ENCODE measurements around the gene ATAD1.
"Not testable (repeated sequence)": the region's sequence is repeated elsewhere in the genome, so short reads cannot be mapped to it uniquely, and the experiment has no call there.

ATAD1 gene

DNA sequence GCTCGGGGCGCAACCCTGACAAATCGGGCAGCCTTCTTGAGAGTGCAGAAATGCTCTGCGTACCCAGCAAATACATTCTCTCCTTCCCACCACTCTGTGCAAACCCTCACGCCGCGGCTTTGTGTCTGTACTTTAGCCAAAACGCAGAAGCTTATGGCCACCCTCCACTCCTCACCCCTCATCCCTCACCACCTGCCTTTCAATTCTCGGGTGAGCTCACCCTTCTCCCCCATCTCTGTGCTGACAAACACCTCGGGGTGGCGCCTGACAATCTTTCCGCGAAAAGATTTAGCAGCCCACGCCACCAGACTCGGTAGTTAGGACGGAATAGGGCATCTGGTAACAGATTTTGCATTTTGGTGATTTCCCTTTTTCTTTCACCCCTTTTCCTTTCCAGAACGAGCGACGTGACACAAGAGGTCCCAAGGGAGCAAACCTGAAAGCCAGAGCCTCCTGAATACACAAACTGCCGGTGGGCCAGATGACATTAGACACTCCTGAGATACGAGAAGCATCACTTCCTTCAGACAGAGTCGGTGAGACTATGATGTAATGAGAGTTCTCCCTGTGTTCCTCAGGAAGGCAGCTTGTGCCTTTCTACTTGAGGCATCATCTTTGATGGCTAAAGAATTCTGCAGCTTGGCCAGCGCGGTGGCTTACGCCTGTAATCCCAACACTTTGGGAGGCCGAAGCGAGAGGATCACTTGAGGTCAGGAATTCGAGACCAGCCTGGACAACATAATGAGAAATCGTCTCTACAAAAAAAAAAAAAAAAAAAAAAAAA is 671 bp upstream of the ATAD1 start:
- TF ChIP-seq, protein P1, sequence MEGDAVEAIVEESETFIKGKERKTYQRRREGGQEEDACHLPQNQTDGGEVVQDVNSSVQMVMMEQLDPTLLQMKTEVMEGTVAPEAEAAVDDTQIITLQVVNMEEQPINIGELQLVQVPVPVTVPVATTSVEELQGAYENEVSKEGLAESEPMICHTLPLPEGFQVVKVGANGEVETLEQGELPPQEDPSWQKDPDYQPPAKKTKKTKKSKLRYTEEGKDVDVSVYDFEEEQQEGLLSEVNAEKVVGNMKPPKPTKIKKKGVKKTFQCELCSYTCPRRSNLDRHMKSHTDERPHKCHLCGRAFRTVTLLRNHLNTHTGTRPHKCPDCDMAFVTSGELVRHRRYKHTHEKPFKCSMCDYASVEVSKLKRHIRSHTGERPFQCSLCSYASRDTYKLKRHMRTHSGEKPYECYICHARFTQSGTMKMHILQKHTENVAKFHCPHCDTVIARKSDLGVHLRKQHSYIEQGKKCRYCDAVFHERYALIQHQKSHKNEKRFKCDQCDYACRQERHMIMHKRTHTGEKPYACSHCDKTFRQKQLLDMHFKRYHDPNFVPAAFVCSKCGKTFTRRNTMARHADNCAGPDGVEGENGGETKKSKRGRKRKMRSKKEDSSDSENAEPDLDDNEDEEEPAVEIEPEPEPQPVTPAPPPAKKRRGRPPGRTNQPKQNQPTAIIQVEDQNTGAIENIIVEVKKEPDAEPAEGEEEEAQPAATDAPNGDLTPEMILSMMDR (conservative IDR thresholded peaks at IDR 0.05; ENCODE audit: low read depth, low read length), result no peak
- peak overlapping the region; percentile 91 for H3K4me3 ChIP-seq (ENCODE audit: low read depth, low read length)
- DNase-seq (ENCODE audit: low read depth), result peak; percentile 47

DNA sequence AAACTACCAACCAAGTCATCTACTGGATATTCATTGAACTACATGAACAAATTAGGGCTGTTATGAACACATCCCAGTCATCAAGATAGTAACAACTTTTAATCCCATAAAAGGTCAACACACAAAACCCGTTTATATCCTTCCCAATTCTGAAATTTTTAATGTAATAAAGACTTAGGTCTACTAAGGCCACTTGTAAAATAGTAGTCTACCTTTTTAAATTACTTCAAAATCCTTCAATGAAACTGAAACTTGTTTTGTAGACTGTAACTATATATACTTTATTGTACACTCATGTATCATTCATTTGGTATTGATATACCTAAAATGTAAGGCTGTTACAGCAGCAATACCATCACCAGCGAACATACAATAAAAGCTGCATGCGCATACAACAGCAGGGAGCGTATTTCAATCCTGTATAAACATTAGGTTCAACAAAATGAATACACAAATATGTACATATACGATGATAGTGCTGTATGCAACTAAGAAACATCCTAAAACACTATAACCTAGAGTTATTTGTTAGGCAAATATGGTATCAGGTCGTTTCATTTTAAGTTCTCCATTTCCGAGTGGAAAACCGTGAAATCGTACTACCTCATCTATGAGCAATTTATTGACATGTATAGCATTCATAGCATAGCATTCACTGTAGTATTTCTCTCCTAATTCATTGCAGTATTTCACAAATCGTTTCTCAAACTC is 973 bp downstream of the ATAD1 start:
- TF ChIP-seq, protein P1 (conservative IDR thresholded peaks at IDR 0.05; ENCODE audit: low read depth, low read length), result no peak
- DNase-seq (ENCODE audit: low read depth), result peak; percentile 15
- H3K4me3 ChIP-seq (ENCODE audit: low read depth, low read length), result peak overlapping the region; percentile 91

- DNase-seq (ENCODE audit: low read depth), result no peak
- H3K4me3 ChIP-seq (ENCODE audit: low read depth, low read length), result peak overlapping the region; percentile 91
- TF ChIP-seq, protein P1 (conservative IDR thresholded peaks at IDR 0.05; ENCODE audit: low read depth, low read length), result peak; percentile 19
Observed at GRCh38 chr10:87816163-87816897, 1.7 kb downstream of the ATAD1 start.

DNA sequence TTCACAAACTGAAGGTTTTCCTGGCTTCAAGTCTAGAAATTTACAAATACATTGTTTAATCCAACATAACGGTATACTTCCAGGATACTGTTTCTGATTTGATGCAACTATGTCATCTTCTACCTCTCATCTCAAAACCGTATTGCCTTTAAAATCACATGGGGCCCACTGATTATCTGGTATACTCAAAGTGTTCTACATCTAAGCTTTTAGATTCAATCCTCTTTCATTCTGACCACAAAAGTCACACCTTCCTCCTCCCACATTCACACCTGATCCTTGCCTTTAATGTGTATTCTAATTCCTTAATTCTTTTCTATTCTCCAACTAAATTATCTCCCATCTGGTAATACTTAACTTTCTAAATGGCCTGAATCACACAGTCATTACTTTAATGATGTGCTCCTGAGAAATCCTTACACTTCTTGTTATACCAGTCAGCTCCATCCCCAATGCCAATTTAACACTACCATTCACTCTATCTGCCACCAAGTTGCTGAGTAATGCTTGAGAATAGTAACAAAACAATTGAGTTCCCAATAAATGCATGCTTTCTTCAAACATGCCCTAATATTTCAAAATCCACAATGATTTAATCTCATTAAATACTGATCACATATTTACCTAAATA is 13.0 kb downstream of the ATAD1 start:
- DNase-seq (ENCODE audit: low read depth), result no peak
- TF ChIP-seq, protein P1 (conservative IDR thresholded peaks at IDR 0.05; ENCODE audit: low read depth, low read length), result no peak
- no peak overlapping the region for H3K4me3 ChIP-seq (ENCODE audit: low read depth, low read length)

DNA sequence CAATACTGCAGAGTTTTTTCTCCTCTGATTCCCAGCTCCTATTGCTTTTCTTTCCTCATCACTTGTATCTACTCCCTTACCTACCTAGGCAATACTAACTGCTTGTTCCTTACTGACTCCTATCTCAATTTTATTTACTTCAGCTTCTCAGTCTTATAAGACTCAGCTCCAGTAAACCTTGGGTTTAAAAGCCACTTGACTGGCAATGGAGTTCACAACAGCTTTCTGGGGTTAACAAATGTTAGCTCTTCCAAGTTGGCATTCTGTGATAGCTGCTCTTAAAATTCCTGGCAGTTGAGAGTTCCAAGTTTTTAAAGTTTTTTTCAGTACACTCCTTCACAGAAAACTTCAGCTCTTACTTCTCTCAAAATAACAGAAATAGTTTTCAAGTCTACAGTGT is 14.2 kb downstream of the ATAD1 start:
- DNase-seq (ENCODE audit: low read depth), result no peak
- TF ChIP-seq, protein P1 (conservative IDR thresholded peaks at IDR 0.05; ENCODE audit: low read depth, low read length), result no peak
- H3K4me3 ChIP-seq (ENCODE audit: low read depth, low read length), result no peak overlapping the region

- no peak for DNase-seq (ENCODE audit: low read depth)
- TF ChIP-seq, protein P1 (conservative IDR thresholded peaks at IDR 0.05; ENCODE audit: low read depth, low read length), result no peak
- no peak overlapping the region for H3K4me3 ChIP-seq (ENCODE audit: low read depth, low read length)
Observed at GRCh38 chr10:87803328-87803727, 14.7 kb downstream of the ATAD1 start.

DNA sequence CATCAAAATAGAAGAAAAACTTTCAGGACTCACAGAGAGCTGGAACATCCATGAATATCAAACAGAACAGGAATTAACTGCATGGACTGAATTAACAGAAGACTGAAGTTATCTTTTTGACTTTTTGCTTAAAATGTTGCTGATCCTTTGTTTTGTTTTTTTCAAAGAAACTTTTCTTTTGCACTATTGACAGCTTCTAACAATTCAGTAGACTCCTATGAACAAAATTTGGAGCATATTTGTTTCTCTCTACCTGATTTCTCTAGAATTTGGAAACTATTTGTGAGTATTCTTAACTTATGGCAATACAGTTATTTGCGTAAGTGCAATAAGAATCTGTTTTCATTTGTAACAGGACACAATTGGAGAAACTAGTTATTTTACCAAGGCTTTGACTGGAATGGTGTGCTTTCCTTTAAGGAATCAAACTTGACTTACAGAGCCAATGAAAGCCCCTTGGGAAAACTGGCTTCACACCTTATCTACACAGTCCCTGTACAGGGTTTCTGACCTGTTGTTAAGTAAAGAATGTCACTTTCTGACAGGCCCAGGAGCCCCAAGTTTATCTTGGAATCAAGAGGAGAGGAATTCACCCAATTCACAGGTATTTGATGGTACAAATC is 16.1 kb downstream of the ATAD1 start:
- H3K4me3 ChIP-seq (ENCODE audit: low read depth, low read length); DNase-seq (ENCODE audit: low read depth): not testable (repeated sequence)

All from choroid plexus epithelial cell (primary cell).